ENCODE measurements around the gene STRBP.

DNA sequence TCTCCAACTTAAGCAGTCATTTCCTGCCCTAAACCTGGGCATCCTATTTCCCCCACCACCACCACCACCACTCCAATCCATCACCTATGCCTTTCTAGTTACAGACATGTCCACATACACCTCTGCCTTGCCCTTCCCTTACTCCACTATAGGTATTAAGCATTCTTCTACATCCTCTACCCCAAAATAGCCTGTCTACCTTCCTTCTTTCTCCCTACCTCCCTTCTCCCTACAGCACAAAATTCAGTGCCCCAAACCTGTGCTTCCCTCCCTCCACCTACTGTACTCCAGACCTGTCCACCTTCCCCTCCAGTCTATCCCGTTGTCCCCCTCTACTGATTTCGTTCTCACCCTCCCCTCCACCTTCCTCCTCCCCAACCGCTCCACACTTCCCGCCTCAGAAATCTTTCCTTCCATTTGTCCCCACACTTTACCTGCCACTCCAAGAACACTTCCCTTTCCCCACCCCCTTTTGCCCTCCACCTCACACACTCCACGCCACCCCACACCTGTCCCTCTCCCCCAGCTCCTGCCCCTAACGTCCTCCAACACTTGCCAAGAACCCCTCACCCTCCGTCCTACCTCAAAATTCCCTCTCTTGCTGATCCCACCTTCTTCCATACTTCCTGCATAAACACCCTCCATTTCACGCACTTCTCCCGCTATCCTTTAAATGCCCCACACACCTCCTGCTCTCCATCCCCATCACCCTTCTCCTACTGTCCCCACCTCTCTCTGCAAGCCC, 1.6 kb downstream of the STRBP start:
- TF ChIP-seq, protein P1, sequence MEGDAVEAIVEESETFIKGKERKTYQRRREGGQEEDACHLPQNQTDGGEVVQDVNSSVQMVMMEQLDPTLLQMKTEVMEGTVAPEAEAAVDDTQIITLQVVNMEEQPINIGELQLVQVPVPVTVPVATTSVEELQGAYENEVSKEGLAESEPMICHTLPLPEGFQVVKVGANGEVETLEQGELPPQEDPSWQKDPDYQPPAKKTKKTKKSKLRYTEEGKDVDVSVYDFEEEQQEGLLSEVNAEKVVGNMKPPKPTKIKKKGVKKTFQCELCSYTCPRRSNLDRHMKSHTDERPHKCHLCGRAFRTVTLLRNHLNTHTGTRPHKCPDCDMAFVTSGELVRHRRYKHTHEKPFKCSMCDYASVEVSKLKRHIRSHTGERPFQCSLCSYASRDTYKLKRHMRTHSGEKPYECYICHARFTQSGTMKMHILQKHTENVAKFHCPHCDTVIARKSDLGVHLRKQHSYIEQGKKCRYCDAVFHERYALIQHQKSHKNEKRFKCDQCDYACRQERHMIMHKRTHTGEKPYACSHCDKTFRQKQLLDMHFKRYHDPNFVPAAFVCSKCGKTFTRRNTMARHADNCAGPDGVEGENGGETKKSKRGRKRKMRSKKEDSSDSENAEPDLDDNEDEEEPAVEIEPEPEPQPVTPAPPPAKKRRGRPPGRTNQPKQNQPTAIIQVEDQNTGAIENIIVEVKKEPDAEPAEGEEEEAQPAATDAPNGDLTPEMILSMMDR (conservative IDR thresholded peaks at IDR 0.05), result no peak
- no peak for TF ChIP-seq EZH2 (IDR thresholded peaks at IDR 0.05; ENCODE audit: low read depth)

Data from PC-9 (cell line).